HG02840 (cell line): ENCODE results near the gene AMH.
"Not testable (repeated sequence)": the region's sequence is repeated elsewhere in the genome, so short reads cannot be mapped to it uniquely, and the experiment has no call there.

Experiments
- ATAC-seq: cut with Tn5 transposase; IDR thresholded peaks from one replicate; pipeline ENCODE4 v1.9.1; 2021; ENCODE audit warnings: mild to moderate bottlenecking, moderate library complexity, moderate number of reproducible peaks; ENCODE audit not compliant: unreplicated experiment, low FRiP score

The AMH gene

GRCh38 chr19:2249010-2249866 lies at the start of gene AMH:
TSS of gene AMH (plus strand) at chr19:2249323. CDS start at chr19:2249333, 10 bp downstream.
- no peak for ATAC-seq

GRCh38 chr19:2199861-2200623 lies 49.1 kb upstream of the AMH start:
- no peak for ATAC-seq

GRCh38 chr19:2200624-2201294 lies 48.4 kb upstream of the AMH start:
- not testable (repeated sequence) for ATAC-seq

GRCh38 chr19:2201473-2202148 lies 47.5 kb upstream of the AMH start:
- no peak for ATAC-seq

- no peak for ATAC-seq
Observed at GRCh38 chr19:2202366-2202765, 46.8 kb upstream of the AMH start.

- no peak for ATAC-seq
Observed at GRCh38 chr19:2207008-2207407, 42.1 kb upstream of the AMH start.

- ATAC-seq = no peak
Observed at GRCh38 chr19:2207991-2208860, 40.9 kb upstream of the AMH start.

- no peak for ATAC-seq
Observed at GRCh38 chr19:2208975-2209374, 40.1 kb upstream of the AMH start.

GRCh38 chr19:2209408-2209807 lies 39.7 kb upstream of the AMH start:
- no peak for ATAC-seq

- no peak for ATAC-seq
Observed at GRCh38 chr19:2210206-2210605, 38.9 kb upstream of the AMH start.

- ATAC-seq = no peak
Observed at GRCh38 chr19:2210987-2211740, 38.0 kb upstream of the AMH start.

- ATAC-seq = no peak
Observed at GRCh38 chr19:2212861-2213711, 36.0 kb upstream of the AMH start.

- no peak for ATAC-seq
Observed at GRCh38 chr19:2213799-2214198, 35.3 kb upstream of the AMH start.

GRCh38 chr19:2214251-2214650 lies 34.9 kb upstream of the AMH start:
- ATAC-seq = no peak

- ATAC-seq = no peak
Observed at GRCh38 chr19:2215281-2215751, 33.8 kb upstream of the AMH start.

GRCh38 chr19:2216361-2217225 lies 32.5 kb upstream of the AMH start:
- no peak for ATAC-seq

GRCh38 chr19:2217591-2217990 lies 31.5 kb upstream of the AMH start:
- no peak for ATAC-seq
